ENCODE data around the gene SYMPK.

GRCh38 chr19:45780146-45780447, 82.8 kb downstream of the SYMPK start:
- no peak for TF ChIP-seq CTCF (IDR thresholded peaks at IDR 0.05; ENCODE audit: insufficient read depth, low read depth, low read length)
- no peak for TF ChIP-seq EZH2 (IDR thresholded peaks at IDR 0.05; ENCODE audit: insufficient read depth, low read length)
